Keratinocyte (primary cell): Measurements from ENCODE around the gene METTL9. TPM values are rescaled to one million over a fixed set of nuclear protein-coding genes. Genes with fewer than 3 reads are reported as not detected.

Experiments
- DNase-seq: peaks from one replicate; pipeline ENCODE4 v3.0.0-alpha.2; 2011; ENCODE audit warnings: low read depth, missing footprints, low spot score
- FAIRE-seq: peaks from 2 replicates; lab custom pipeline; 2011; peaks lifted over from hg19 to GRCh38; lab: Jason Lieb, UNC
- H2AFZ ChIP-seq: 2 replicates; pipeline ENCODE4 v1.6.0; 2012; ENCODE audit warnings: low read length, control low read depth, inconsistent platforms; ENCODE audit not compliant: control insufficient read depth
- H3K27ac ChIP-seq: 2 replicates; pipeline ENCODE4 v1.5.1; 2011; ENCODE audit warnings: low read length; ENCODE audit not compliant: control insufficient read depth, insufficient read depth
- H3K27me3 ChIP-seq: 3 replicates; pipeline ENCODE4 v1.6.0; 2011; ENCODE audit warnings: low read length; ENCODE audit not compliant: control insufficient read depth, insufficient read depth; ENCODE audit errors: extremely low read depth
- H3K36me3 ChIP-seq, 2 experiments: 2 replicates in 1 of 2; 3 replicates in 1 of 2; pipeline ENCODE4 v1.5.1; 2011; ENCODE audit warnings: low read length in 2 of 2, mild to moderate bottlenecking in 1 of 2; ENCODE audit not compliant: control insufficient read depth in 2 of 2, insufficient read depth in 2 of 2; ENCODE audit errors: extremely low read depth in 1 of 2
- H3K4me1 ChIP-seq: 3 replicates; pipeline ENCODE4 v1.5.1; 2011; ENCODE audit warnings: low read length; ENCODE audit not compliant: control insufficient read depth, insufficient read depth; ENCODE audit errors: extremely low read depth
- H3K4me2 ChIP-seq: 3 replicates; pipeline ENCODE4 v1.6.0; 2011; ENCODE audit warnings: low read depth, low read length; ENCODE audit not compliant: control insufficient read depth, insufficient read depth; ENCODE audit errors: extremely low read depth
- H3K4me3 ChIP-seq, 3 experiments: fragments of 200-600 bp in 1 of 3; sonication (generic) in 1 of 3; 2 replicates in 2 of 3; 3 replicates in 1 of 3; pipeline ENCODE4 v1.5.1; 2011 to 2016; ENCODE audit warnings: low read length in 3 of 3, mild to moderate bottlenecking in 3 of 3, control low read depth in 2 of 3, inconsistent platforms in 1 of 3, low read depth in 1 of 3, mixed read lengths in 1 of 3, mixed run types in 1 of 3, moderate library complexity in 1 of 3; ENCODE audit not compliant: control insufficient read depth in 2 of 3, insufficient read depth in 2 of 3; ENCODE audit errors: extremely low read depth in 1 of 3
- H3K79me2 ChIP-seq: 2 replicates; pipeline ENCODE4 v1.6.0; 2012; ENCODE audit warnings: low read length; ENCODE audit not compliant: control insufficient read depth, insufficient read depth
- H3K9ac ChIP-seq: 3 replicates; pipeline ENCODE4 v1.6.0; 2011; ENCODE audit warnings: low read length; ENCODE audit not compliant: control insufficient read depth, insufficient read depth; ENCODE audit errors: extremely low read depth
- H3K9me1 ChIP-seq: 3 replicates; pipeline ENCODE4 v1.6.0; 2011; ENCODE audit warnings: low read length; ENCODE audit not compliant: control insufficient read depth, insufficient read depth; ENCODE audit errors: extremely low read depth
- H3K9me3 ChIP-seq: 2 replicates; pipeline ENCODE4 v1.5.1; 2012; ENCODE audit warnings: low read depth, low read length; ENCODE audit not compliant: control insufficient read depth
- H4K20me1 ChIP-seq: 3 replicates; pipeline ENCODE4 v1.6.0; 2011; ENCODE audit warnings: low read length; ENCODE audit not compliant: control insufficient read depth, insufficient read depth; ENCODE audit errors: extremely low read depth
- CTCF ChIP-seq, 3 experiments: IDR thresholded peaks in 1 of 3; conservative IDR thresholded peaks in 1 of 3; optimal IDR thresholded peaks in 1 of 3; 2 replicates in 2 of 3; 3 replicates in 1 of 3; pipeline versions ENCODE3 to v1.5.1; 2011; ENCODE audit warnings: low read length in 3 of 3, mild to moderate bottlenecking in 3 of 3, moderate library complexity in 2 of 3, control low read depth in 1 of 3, inconsistent platforms in 1 of 3; ENCODE audit not compliant: insufficient read depth in 2 of 3; ENCODE audit errors: extremely low read depth in 1 of 3
- EZH2 ChIP-seq: IDR thresholded peaks from one replicate; pipeline ENCODE4 v1.6.1; 2012; ENCODE audit warnings: inconsistent platforms, mild to moderate bottlenecking, low read length, moderate library complexity
- dilution Hi-C: fragments of 300-500 bp; cut with MboI; formaldehyde crosslinking; loops from one replicate; pipeline ENCODE4 v1.7.0; 2020; ENCODE audit warnings: low sequenced_read_pairs; ENCODE audit not compliant: extremely low pct_ligation_motif_present
- polyA plus RNA-seq, 5 experiments: library from polyadenylated mRNA; depleted of rRNA in 3 of 5; stranded (reverse) in 3 of 5; stranded (forward) in 1 of 5; unstranded in 1 of 5; fragments of >200 nt; gene quantifications; 1 replicate in 1 of 5; 2 replicates in 3 of 5; 3 replicates in 1 of 5; pipeline versions ENCODE4 v1.2.1 to v1.2.3, GENCODE V29; 2011 to 2012; ENCODE audit warnings: missing spikeins in 2 of 5, low read depth in 1 of 5, low replicate concordance in 1 of 5

METTL9 gene
- polyA plus RNA-seq, 1 donor (not counting 4 experiments of a cell fraction or from before 2014, with no cell fraction given) = 108 TPM

GRCh38 chr16:21610006-21610544, 10.7 kb downstream of the METTL9 start:
- FAIRE-seq (no peak), DNase-seq (no peak)
- no peaks in the 10 kb centered on the region for H3K9me3 ChIP-seq
- dilution Hi-C loops = no loop called here
- peaks cover 3% of the 10 kb centered on the region for H4K20me1 ChIP-seq
- H2AFZ ChIP-seq = no peak overlapping the region
- H3K9me1 ChIP-seq = peaks cover 8% of the 10 kb centered on the region
- no peak overlapping the region for H3K9ac ChIP-seq
- H3K27me3 ChIP-seq = no peaks in the 10 kb centered on the region
- no peak overlapping the region for H3K4me3 ChIP-seq
- peaks cover 0 to 2% of the 10 kb centered on the region in 2 experiments for H3K36me3 ChIP-seq
- peaks cover 92% of the 10 kb centered on the region for H3K79me2 ChIP-seq
- no peak overlapping the region for H3K27ac ChIP-seq
- H3K4me1 ChIP-seq = peaks cover 14% of the 10 kb centered on the region
- TF ChIP-seq CTCF (optimal IDR thresholded peaks at IDR 0.05 in 1 of 3, IDR thresholded peaks at IDR 0.05 in 1 of 3, conservative IDR thresholded peaks at IDR 0.05 in 1 of 3; ENCODE audit: extremely low read depth in 1 of 3, insufficient read depth in 2 of 3, low read length in 3 of 3) = no peak
- no peak for TF ChIP-seq EZH2
- H3K4me2 ChIP-seq = no peak overlapping the region

- Histone ChIP-seq H3K79me2 (peaks cover 92% of the 10 kb centered on the region), H3K4me2 (no peak overlapping the region), H3K9me1 (peaks cover 8% of the 10 kb centered on the region), H3K27me3 (no peaks in the 10 kb centered on the region), H3K36me3 (peaks cover 0 to 2% of the 10 kb centered on the region in 2 experiments), H2AFZ (no peak overlapping the region), H3K27ac (no peak overlapping the region), H4K20me1 (peaks cover 3% of the 10 kb centered on the region), H3K9me3 (no peaks in the 10 kb centered on the region), H3K4me3 (no peak overlapping the region), H3K4me1 (peaks cover 14% of the 10 kb centered on the region), H3K9ac (no peak overlapping the region)
- TF ChIP-seq EZH2 (no peak), CTCF (optimal IDR thresholded peaks at IDR 0.05 in 1 of 3, IDR thresholded peaks at IDR 0.05 in 1 of 3, conservative IDR thresholded peaks at IDR 0.05 in 1 of 3; ENCODE audit: extremely low read depth in 1 of 3, insufficient read depth in 2 of 3, low read length in 3 of 3) (no peak)
- FAIRE-seq (no peak), DNase-seq (no peak)
- dilution Hi-C loops = no loop called here
Observed at GRCh38 chr16:21610766-21611165, 11.4 kb downstream of the METTL9 start.
